H1 (cell line): Measurements from ENCODE around the gene RAB39A. TPM values are rescaled to one million over a fixed set of nuclear protein-coding genes. Genes with fewer than 3 reads are reported as not detected.
A peak's percentile ranks its signal among the peaks of the same experiment; 100 is the strongest.

Source experiments
- polyA plus RNA-seq, 7 experiments: library from polyadenylated mRNA; depleted of rRNA in 3 of 7; stranded (reverse) in 5 of 7; unstranded in 2 of 7; fragments of >200 nt in 5 of 7; fragments of 200-250 nt in 2 of 7; gene quantifications; 1 replicate in 5 of 7; 2 replicates in 1 of 7; 4 replicates in 1 of 7; pipeline versions ENCODE4 v1.2.1 to v1.2.3, GENCODE V29; 2011 to 2013; ENCODE audit warnings: missing spikeins in 2 of 7, mixed read lengths in 2 of 7
- total RNA-seq: library from RNA; stranded (reverse); fragmentation: NEBNext Ultra II Directional; extraction: Animal tissue kit (Norgen Biotek cat#: 25700); gene quantifications from 2 replicates; pipeline ENCODE4 v1.2.1, GENCODE V29; 2021
- TF ChIP-seq, protein P1 (sequence below): IDR thresholded peaks from 2 replicates; pipeline ENCODE4 v1.6.1; 2012; ENCODE audit warnings: inconsistent platforms

Gene RAB39A
- total and polyA plus RNA-seq, 2 of the 8 experiments (the other 6 are each of a cell fraction or from before 2014, with no cell fraction given), result 7.1 to 19.1 TPM

DNA sequence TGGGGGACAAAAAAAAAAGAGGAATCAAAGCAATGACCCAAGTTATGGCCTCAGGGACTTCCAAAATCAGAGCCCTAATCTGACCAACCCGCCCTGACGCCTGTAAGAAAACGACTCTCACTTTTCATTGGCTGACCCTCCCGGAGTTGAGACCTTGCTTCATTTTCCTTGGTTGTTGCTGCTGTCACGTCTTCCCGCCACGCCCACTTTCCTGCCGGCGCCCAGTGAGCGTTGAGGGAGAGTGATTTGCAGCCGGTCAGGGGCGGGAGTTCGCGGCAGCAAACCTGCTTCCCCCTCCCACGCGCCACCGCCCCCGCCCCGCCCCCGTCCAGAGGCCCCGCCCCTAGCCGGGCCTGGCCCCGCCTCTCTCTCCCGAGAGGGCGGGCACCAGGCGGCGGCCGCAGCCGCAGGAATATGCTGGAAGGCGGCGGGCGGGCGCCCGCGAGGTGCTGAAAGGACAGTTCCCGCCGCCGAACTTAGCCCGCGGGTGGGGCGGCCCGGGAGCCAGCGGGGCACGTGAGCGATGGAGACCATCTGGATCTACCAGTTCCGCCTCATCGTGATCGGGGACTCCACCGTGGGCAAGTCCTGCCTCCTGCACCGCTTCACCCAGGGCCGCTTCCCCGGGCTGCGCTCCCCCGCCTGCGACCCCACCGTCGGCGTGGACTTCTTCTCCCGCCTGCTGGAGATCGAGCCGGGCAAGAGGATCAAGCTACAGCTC, at the start of gene RAB39A (continued):
- TF ChIP-seq, protein P1, sequence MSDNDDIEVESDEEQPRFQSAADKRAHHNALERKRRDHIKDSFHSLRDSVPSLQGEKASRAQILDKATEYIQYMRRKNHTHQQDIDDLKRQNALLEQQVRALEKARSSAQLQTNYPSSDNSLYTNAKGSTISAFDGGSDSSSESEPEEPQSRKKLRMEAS, result peak; percentile 73
